MM.1S (cell line): ENCODE results near the gene CTSW.
A peak's percentile ranks its signal among the peaks of the same experiment; 100 is the strongest.
"Not testable (repeated sequence)": the region's sequence is repeated elsewhere in the genome, so short reads cannot be mapped to it uniquely, and the experiment has no call there.

Source experiments
- DNase-seq: peaks from one replicate; pipeline ENCODE4 v3.0.0-alpha.2; 2015
- H2AFZ ChIP-seq: fragments of 300-600 bp; sonication (generic); 2 replicates; pipeline ENCODE4 v1.6.0; 2016; ENCODE audit warnings: antibody characterized with exemption, low read length
- H3F3A ChIP-seq: fragments of 300-600 bp; sonication (generic); 2 replicates; pipeline ENCODE4 v1.6.1; 2016; ENCODE audit warnings: mild to moderate bottlenecking, antibody characterized with exemption, low read length, moderate library complexity, mixed read lengths; ENCODE audit not compliant: insufficient read depth
- H3K27ac ChIP-seq: fragments of 300-600 bp; sonication (generic); 2 replicates; pipeline ENCODE4 v1.5.1; 2016; ENCODE audit warnings: mild to moderate bottlenecking, low read length
- H3K27me3 ChIP-seq: fragments of 300-600 bp; sonication (generic); replicated peaks from 2 replicates; pipeline ENCODE4 v1.6.0; 2016; ENCODE audit warnings: low read length; ENCODE audit not compliant: insufficient read depth
- H3K36me3 ChIP-seq: fragments of 300-600 bp; sonication (generic); replicated peaks from 2 replicates; pipeline ENCODE4 v1.6.1; 2016; ENCODE audit warnings: mild to moderate bottlenecking, low read length, mixed read lengths; ENCODE audit not compliant: insufficient read depth
- H3K4me1 ChIP-seq: fragments of 300-600 bp; sonication (generic); 2 replicates; pipeline ENCODE4 v1.6.1; 2016; ENCODE audit warnings: low read length, mixed read lengths
- H3K4me2 ChIP-seq: fragments of 300-600 bp; sonication (generic); 2 replicates; pipeline ENCODE4 v1.6.0; 2016; ENCODE audit warnings: low read depth, low read length
- H3K4me3 ChIP-seq: fragments of 300-600 bp; sonication (generic); 2 replicates; pipeline ENCODE4 v1.5.1; 2016; ENCODE audit warnings: low read length, mixed read lengths
- H3K79me2 ChIP-seq: fragments of 300-600 bp; sonication (generic); 2 replicates; pipeline ENCODE4 v1.6.1; 2016; ENCODE audit warnings: mixed run types, low read length, mixed read lengths
- H3K9ac ChIP-seq: fragments of 300-600 bp; sonication (generic); 2 replicates; pipeline ENCODE4 v1.6.1; 2016; ENCODE audit warnings: low read length, mixed read lengths
- H3K9me2 ChIP-seq: fragments of 300-600 bp; sonication (generic); replicated peaks from 2 replicates; pipeline ENCODE4 v1.6.1; 2016; ENCODE audit warnings: mild to moderate bottlenecking, low read length, mixed read lengths; ENCODE audit not compliant: insufficient read depth
- H3K9me3 ChIP-seq: fragments of 300-600 bp; sonication (generic); replicated peaks from 2 replicates; pipeline ENCODE4 v1.6.1; 2016; ENCODE audit warnings: mild to moderate bottlenecking, low read length, mixed read lengths; ENCODE audit not compliant: insufficient read depth
- H4K20me1 ChIP-seq: fragments of 300-600 bp; sonication (generic); 2 replicates; pipeline ENCODE4 v1.6.1; 2016; ENCODE audit warnings: mild to moderate bottlenecking, low read length, moderate library complexity, mixed read lengths; ENCODE audit not compliant: insufficient read depth
- EZH2 ChIP-seq: fragments of 300-600 bp; sonication (generic); optimal IDR thresholded peaks from 2 replicates; pipeline ENCODE3; 2017; ENCODE audit warnings: low read depth, mild to moderate bottlenecking, antibody characterized with exemption, low read length, mixed read lengths
- EZH2phosphoT487 ChIP-seq: fragments of 300-600 bp; sonication (generic); IDR thresholded peaks from 2 replicates; pipeline ENCODE4 v1.6.1; 2018; ENCODE audit warnings: antibody characterized with exemption, low read length
- TF ChIP-seq, protein P1 (sequence below): fragments of 300-600 bp; sonication (generic); IDR thresholded peaks from 2 replicates; pipeline ENCODE4 v1.5.1; 2016; ENCODE audit warnings: antibody characterized with exemption, low read length, mixed read lengths

Gene CTSW, protein sequence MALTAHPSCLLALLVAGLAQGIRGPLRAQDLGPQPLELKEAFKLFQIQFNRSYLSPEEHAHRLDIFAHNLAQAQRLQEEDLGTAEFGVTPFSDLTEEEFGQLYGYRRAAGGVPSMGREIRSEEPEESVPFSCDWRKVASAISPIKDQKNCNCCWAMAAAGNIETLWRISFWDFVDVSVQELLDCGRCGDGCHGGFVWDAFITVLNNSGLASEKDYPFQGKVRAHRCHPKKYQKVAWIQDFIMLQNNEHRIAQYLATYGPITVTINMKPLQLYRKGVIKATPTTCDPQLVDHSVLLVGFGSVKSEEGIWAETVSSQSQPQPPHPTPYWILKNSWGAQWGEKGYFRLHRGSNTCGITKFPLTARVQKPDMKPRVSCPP

GRCh38 chr11:65879617-65880016, at the start of gene CTSW:
Gene CTSW, plus strand, starts transcription at chr11:65879837. Its CDS starts 18 bp downstream, at chr11:65879855.
- H3K4me3 ChIP-seq: no peak within 1 kb of the TSS
- no peak within 1 kb of the TSS for H3K27ac ChIP-seq
- no peaks in the 10 kb centered on the region for H3K9me2 ChIP-seq
- no peak for TF ChIP-seq EZH2
- no peak for TF ChIP-seq EZH2phosphoT487
- TF ChIP-seq, protein P1, sequence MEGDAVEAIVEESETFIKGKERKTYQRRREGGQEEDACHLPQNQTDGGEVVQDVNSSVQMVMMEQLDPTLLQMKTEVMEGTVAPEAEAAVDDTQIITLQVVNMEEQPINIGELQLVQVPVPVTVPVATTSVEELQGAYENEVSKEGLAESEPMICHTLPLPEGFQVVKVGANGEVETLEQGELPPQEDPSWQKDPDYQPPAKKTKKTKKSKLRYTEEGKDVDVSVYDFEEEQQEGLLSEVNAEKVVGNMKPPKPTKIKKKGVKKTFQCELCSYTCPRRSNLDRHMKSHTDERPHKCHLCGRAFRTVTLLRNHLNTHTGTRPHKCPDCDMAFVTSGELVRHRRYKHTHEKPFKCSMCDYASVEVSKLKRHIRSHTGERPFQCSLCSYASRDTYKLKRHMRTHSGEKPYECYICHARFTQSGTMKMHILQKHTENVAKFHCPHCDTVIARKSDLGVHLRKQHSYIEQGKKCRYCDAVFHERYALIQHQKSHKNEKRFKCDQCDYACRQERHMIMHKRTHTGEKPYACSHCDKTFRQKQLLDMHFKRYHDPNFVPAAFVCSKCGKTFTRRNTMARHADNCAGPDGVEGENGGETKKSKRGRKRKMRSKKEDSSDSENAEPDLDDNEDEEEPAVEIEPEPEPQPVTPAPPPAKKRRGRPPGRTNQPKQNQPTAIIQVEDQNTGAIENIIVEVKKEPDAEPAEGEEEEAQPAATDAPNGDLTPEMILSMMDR: no peak
- DNase-seq: no peak
- H3K4me2 ChIP-seq: peak within 1 kb of the TSS; percentile 91; the same call in 1 of the 2 replicates
- no peaks in the 10 kb centered on the region for H3K9me3 ChIP-seq
- H4K20me1 ChIP-seq: no peaks in the 10 kb centered on the region
- no peak within 1 kb of the TSS for H3K9ac ChIP-seq
- peaks cover 8% of the 10 kb centered on the region for H3K36me3 ChIP-seq
- H3K79me2 ChIP-seq: peaks cover 8% of the 10 kb centered on the region
- H3F3A ChIP-seq: no peaks in the 10 kb centered on the region
- peaks cover 12% of the 10 kb centered on the region; the same call in 1 of the 2 replicates for H3K4me1 ChIP-seq
- no peak within 1 kb of the TSS for H2AFZ ChIP-seq
- H3K27me3 ChIP-seq: no peaks in the 10 kb centered on the region

DNA sequence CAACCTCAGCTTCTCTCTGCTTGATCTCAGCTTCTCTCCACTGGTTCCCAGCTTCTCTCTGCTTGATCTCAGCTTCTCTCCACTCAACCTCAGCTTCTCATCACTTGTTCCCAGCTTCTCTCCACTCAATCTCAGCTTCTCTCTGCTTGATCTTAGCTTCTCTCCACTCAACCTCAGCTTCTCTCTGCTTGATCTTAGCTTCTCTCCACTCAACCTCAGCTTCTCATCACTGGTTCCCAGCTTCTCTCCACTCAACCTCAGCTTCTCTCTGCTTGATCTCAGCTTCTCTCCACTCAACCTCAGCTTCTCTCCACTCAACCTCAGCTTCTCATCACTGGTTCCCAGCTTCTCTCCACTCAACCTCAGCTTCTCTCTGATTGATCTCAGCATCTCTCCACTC, 47.4 kb upstream of the CTSW start:
- H3K9me2 ChIP-seq, H3K36me3 ChIP-seq, H3K9ac ChIP-seq, H3K4me2 ChIP-seq, DNase-seq, H2AFZ ChIP-seq, H3K4me1 ChIP-seq, H3F3A ChIP-seq, H3K27ac ChIP-seq, H4K20me1 ChIP-seq, H3K79me2 ChIP-seq, H3K4me3 ChIP-seq, H3K9me3 ChIP-seq: not testable (repeated sequence)
- H3K27me3 ChIP-seq: peaks cover 45% of the 10 kb centered on the region

DNA sequence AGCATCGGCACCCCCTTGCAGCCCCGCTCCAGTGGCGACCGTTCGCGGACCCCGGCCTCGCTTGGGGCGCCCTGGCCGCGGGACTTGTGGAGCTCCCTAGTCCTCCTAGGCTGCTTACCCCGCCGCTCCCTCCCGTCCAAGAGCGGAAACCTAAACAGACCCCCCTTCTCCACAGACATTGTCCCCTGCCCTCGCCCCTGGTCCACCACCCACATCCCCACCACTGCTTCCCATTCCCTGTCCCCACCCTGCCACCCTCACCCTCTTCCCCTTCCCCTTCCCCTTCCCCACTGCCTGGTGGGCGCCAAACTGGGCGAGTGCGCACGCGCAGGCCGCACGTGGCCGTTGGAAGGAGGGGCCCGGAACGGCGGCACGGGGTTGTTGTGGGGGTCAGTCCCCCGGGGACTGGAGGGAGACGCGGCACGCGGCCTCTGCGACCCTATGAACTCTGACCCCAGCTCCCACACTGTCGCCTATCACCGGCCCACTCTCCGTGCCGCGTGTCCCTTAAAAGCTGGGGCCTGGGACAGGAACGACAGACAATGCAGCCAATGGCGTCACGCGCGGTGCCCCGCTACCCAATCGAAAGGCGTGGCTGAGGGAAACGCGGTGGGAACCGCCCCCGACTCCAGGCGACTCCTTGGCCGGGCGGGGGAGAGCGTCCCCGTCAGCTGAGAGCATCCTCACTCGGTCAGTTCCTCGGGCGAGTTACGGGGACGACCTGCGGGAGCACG, 46.2 kb upstream of the CTSW start, which contains the start of gene SNX32:
SNX32 (plus strand) TSS at position 667 of the 734 bp plus-strand sequence. CDS start 103 bp downstream, outside the sequence.
- H3K4me2 ChIP-seq: peak within 1 kb of the TSS; percentile 75
- H3K9ac ChIP-seq: no peak within 1 kb of the TSS; the same call in 1 of the 2 replicates

More for the DNA sequence above, 46.2 kb upstream of the CTSW start, which contains the start of gene SNX32:
- Histone ChIP-seq H3K36me3 (no peaks in the 10 kb centered on the region), H4K20me1 (no peaks in the 10 kb centered on the region), H2AFZ (peak within 1 kb of the TSS; percentile 70), H3K79me2 (no peaks in the 10 kb centered on the region), H3F3A (no peaks in the 10 kb centered on the region), H3K27me3 (peaks cover 45% of the 10 kb centered on the region), H3K9me3 (no peaks in the 10 kb centered on the region), H3K27ac (no peak within 1 kb of the TSS), H3K4me3 (peak within 1 kb of the TSS; percentile 40), H3K9me2 (no peaks in the 10 kb centered on the region), H3K4me1 (peaks cover 4% of the 10 kb centered on the region; the same call in 1 of the 2 replicates)
- TF ChIP-seq, protein P1: no peak
- TF ChIP-seq EZH2 (no peak), EZH2phosphoT487 (no peak)
- DNase-seq: peak; percentile 86
